GM13976 (cell line): ENCODE data around the gene TMEM187.
"Not testable (repeated sequence)": the region's sequence is repeated elsewhere in the genome, so short reads cannot be mapped to it uniquely, and the experiment has no call there.

Experiments used
- DNase-seq: peaks from one replicate; pipeline ENCODE4 v3.0.0; 2012; ENCODE audit warnings: low spot score
- in situ Hi-C: fragments of 300-500 bp; cut with MboI; formaldehyde crosslinking; loops from one replicate; pipeline ENCODE4 v1.12.0; 2022; ENCODE audit warnings: low sequenced_read_pairs, mixed read lengths, inconsistent platforms; ENCODE audit not compliant: unreplicated experiment
- TF ChIP-seq, protein P1 (sequence below): IDR thresholded peaks from 2 replicates; pipeline ENCODE4 v1.5.1; 2012; ENCODE audit warnings: borderline replicate concordance, mild to moderate bottlenecking; ENCODE audit not compliant: insufficient read depth; ENCODE audit errors: extremely low read depth, missing control alignments, control extremely low read depth

The TMEM187 gene

GRCh38 chrX:153974726-153975286, 2.3 kb downstream of the TMEM187 start:
- DNase-seq, result no peak
- TF ChIP-seq, protein P1, sequence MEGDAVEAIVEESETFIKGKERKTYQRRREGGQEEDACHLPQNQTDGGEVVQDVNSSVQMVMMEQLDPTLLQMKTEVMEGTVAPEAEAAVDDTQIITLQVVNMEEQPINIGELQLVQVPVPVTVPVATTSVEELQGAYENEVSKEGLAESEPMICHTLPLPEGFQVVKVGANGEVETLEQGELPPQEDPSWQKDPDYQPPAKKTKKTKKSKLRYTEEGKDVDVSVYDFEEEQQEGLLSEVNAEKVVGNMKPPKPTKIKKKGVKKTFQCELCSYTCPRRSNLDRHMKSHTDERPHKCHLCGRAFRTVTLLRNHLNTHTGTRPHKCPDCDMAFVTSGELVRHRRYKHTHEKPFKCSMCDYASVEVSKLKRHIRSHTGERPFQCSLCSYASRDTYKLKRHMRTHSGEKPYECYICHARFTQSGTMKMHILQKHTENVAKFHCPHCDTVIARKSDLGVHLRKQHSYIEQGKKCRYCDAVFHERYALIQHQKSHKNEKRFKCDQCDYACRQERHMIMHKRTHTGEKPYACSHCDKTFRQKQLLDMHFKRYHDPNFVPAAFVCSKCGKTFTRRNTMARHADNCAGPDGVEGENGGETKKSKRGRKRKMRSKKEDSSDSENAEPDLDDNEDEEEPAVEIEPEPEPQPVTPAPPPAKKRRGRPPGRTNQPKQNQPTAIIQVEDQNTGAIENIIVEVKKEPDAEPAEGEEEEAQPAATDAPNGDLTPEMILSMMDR, result no peak
- in situ Hi-C loops, result no loop called here

- DNase-seq, in situ Hi-C loops: not testable (repeated sequence)
Measured at GRCh38 chrX:153980394-153980793, 7.8 kb downstream of the TMEM187 start.

- TF ChIP-seq, protein P1, result no peak
- no peak for DNase-seq
- in situ Hi-C loops, result no loop called here
Measured at GRCh38 chrX:153981231-153981630, 8.7 kb downstream of the TMEM187 start.

DNA sequence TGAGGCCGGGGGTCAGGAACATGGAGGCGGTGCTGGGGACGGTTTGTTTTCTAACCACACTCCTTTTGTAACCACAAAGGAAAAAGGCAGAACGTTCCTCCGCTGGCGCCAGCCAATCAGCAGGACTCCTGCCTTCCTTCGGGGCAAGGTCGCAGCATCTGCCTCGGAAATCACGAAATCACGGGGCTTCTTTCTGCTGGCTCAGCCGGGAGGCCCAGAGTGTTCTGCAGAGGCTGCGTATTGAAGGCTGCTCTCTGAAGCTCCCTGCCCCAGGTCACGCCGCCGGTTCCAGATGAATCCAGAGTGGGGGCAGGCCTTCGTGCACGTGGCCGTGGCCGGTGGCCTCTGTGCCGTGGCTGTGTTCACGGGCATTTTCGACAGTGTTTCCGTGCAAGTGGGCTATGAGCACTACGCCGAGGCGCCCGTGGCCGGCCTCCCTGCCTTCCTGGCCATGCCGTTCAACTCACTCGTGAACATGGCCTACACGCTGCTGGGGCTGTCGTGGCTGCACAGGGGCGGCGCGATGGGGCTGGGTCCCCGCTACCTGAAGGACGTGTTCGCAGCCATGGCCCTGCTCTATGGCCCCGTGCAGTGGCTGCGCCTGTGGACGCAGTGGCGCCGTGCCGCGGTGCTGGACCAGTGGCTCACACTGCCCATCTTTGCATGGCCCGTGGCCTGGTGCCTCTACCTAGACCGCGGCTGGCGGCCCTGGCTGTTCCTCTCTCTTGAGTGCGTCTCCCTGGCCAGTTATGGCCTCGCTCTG, 9.4 kb downstream of the TMEM187 start:
- DNase-seq, result no peak
- TF ChIP-seq, protein P1, result no peak

DNA sequence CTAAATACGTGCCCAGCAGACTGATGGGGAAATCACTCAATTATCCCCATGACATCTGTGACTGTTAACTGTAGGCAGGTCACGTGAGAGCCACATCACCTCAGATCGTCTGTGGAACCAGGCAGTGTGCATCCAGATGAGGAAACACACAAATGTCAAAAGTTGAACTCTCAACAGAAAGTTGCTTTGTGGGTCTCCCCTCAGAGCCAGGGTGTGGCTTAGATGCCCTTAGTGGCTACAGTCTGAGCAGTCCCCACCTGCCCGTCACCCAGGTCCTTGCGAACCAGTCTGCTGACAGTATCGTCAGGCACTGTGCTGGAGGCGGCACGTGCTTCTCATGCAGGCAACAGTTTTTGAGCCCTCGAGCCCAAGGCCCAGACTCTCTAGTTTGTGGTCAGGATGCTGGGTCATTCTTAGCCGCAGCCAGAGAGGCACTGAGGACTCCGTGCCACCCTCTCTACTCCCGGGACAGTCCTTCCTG, 10.8 kb downstream of the TMEM187 start:
- no peak for DNase-seq
- TF ChIP-seq, protein P1, result no peak
- in situ Hi-C loops, result no loop called here

More for the DNA sequence above, 9.4 kb downstream of the TMEM187 start:
- in situ Hi-C loops, result no loop called here

- in situ Hi-C loops, result no loop called here
- peak; percentile 78 for DNase-seq
- TF ChIP-seq, protein P1, result no peak
Measured at GRCh38 chrX:153984351-153985178, 12.0 kb downstream of the TMEM187 start.
